Hepatocyte (in vitro differentiated cells): ENCODE measurements around the gene ZMYM4.

Source experiments
- CTCF ChIP-seq: fragments of 200-600 bp; sonication (generic); IDR thresholded peaks from 2 replicates; pipeline ENCODE4 v1.5.1; 2016; ENCODE audit warnings: antibody characterized with exemption, mild to moderate bottlenecking; ENCODE audit not compliant: poor library complexity
- EZH2 ChIP-seq: fragments of 200-600 bp; sonication (generic); IDR thresholded peaks from 2 replicates; pipeline ENCODE4 v1.6.1; 2016; ENCODE audit warnings: antibody characterized with exemption, mild to moderate bottlenecking, borderline replicate concordance
- EZH2phosphoT487 ChIP-seq: fragments of 200-600 bp; sonication (generic); IDR thresholded peaks from one replicate; pipeline ENCODE4 v1.6.1; 2018; ENCODE audit warnings: antibody characterized with exemption, mild to moderate bottlenecking, low read depth, moderate library complexity; ENCODE audit not compliant: unreplicated experiment, severe bottlenecking

GRCh38 chr1:35316264-35316663, 47.8 kb downstream of the ZMYM4 start:
- no peak for TF ChIP-seq CTCF
- no peak for TF ChIP-seq EZH2
- TF ChIP-seq EZH2phosphoT487 = no peak
